Heart left ventricle (tissue), 13 donors: ENCODE results near the gene DPF1.

ENCODE experiments used
- CTCF ChIP-seq, 12 donors: fragments of 200-600 bp; sonication (generic) in 4 of 12; IDR thresholded peaks; one replicate each; pipeline versions ENCODE4 v1.5.0 to v1.8.0; 2018 to 2022; ENCODE audit warnings: antibody characterized with exemption in 12 of 12, mild to moderate bottlenecking in 5 of 12
- POLR2A ChIP-seq, 2 donors: fragments of 450-650 bp; IDR thresholded peaks; one replicate each; pipeline ENCODE4 v1.6.1; 2017; ENCODE audit warnings: antibody characterized with exemption in 2 of 2, mild to moderate bottlenecking in 2 of 2, moderate library complexity in 2 of 2
- donor health status: ischemic (EF 13 %, LVEDD 7.1; RV severe dilation, severe dysfunction).
- donor health status: DM: no; HTN: yes; CAD: no.
- donor health status: DM: no; HTN: no; CAD: no.
- donor health status: ischemic (EF 25% LVEDD 6.9; RV normal size, moderate dysfunction).
- donor health status: ischemic (EF 25% LVEDD 5.7; RV mildly dilated, moderate dysfunction).
- donor health status: ischemic (EF 35%, LVEDD 5.7; RV mildly dilated, moderate dysfunction).
- donor health status: nonischemic (EF 11% LVEDD 7.7; RV severe dilation, severe dysfunction).
- donor health status: DM: yes; HTN: yes; CAD: no.
- donor health status: PGD.
- donor health status: ischemic (EF 29% LVEDD 5.4; RV normal size, mild dysfunction).
- donor health status: nonischemic (EF 23%, LVEDD 6.1; RV moderate dilation, normal function).

GRCh38 chr19:38247126-38247525 lies 23.1 kb upstream of the DPF1 start:
- TF ChIP-seq CTCF (IDR thresholded peaks at IDR 0.05): no peak
- TF ChIP-seq POLR2A (IDR thresholded peaks at IDR 0.05): no peak
